ENCODE measurements around the gene NLRP3. TPM values are rescaled to one million over a fixed set of nuclear protein-coding genes. Genes with fewer than 3 reads are reported as not detected.

The NLRP3 gene
- total and polyA plus RNA-seq, 2 of the 13 experiments (the other 11 are each of a cell fraction or from before 2014, with no cell fraction given) = not detected

DNA sequence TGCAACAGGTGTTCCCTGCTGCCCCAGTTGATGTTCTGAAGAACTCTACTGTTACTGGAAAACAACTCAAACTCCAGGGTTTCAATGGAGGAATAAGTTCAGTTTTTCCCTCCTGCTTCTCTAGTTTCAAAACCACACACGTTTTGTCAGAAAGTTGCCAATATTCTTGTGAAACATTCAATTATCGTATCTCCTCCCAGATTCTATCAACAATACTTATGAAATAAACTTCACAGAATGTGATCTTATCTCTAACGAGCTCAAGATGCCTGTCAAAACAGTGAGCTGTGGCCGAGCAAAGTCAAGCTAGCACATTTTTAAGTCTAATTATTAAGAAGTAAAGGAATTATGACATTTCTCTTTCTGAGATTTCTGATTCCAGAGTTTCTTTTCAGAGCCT is 37.3 kb downstream of the NLRP3 start (continued):
- TF ChIP-seq, protein P1, sequence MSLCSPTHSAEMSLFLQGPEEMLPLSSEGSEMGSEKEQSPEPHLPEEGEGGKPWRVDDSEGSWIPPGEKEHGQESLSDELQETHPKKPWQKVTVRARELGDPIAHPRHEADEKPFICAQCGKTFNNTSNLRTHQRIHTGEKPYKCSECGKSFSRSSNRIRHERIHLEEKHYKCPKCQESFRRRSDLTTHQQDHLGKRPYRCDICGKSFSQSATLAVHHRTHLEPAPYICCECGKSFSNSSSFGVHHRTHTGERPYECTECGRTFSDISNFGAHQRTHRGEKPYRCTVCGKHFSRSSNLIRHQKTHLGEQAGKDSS (CRISPR knock-in tag; IDR thresholded peaks at IDR 0.05; ENCODE audit: borderline replicate concordance, low read depth) = no peak
- TF ChIP-seq ZNF552 (CRISPR knock-in tag; IDR thresholded peaks at IDR 0.05; ENCODE audit: borderline replicate concordance) = no peak

DNA sequence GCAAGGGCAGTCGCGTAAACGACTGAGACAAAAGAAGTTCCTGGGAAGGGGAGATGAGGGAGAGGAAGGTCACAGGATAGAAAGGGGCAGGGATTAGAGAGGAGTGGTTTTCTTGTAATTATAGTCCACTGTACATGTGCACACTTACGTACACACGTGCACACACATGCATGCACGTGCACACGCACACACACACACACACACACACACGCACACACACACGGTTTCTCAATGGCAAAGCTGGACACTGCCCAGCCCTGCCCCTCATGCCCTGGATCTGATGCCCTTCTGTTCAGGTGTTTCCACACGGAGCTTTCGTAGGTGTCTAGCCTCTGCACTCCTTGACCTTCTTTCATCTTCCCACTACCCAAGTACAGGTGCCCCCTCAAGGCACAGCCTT is 38.0 kb downstream of the NLRP3 start:
- H3K4me1 ChIP-seq (ENCODE audit: insufficient read depth, low read length) = no peaks in the 10 kb centered on the region
- H3K79me2 ChIP-seq (ENCODE audit: insufficient read depth, low read length) = no peaks in the 10 kb centered on the region
- DNase-seq (ENCODE audit: low spot score) = no peak
- no peak overlapping the region for H3K4me2 ChIP-seq (ENCODE audit: low read depth, low read length)
- TF ChIP-seq, protein P2, sequence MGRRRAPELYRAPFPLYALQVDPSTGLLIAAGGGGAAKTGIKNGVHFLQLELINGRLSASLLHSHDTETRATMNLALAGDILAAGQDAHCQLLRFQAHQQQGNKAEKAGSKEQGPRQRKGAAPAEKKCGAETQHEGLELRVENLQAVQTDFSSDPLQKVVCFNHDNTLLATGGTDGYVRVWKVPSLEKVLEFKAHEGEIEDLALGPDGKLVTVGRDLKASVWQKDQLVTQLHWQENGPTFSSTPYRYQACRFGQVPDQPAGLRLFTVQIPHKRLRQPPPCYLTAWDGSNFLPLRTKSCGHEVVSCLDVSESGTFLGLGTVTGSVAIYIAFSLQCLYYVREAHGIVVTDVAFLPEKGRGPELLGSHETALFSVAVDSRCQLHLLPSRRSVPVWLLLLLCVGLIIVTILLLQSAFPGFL (CRISPR knock-in tag; IDR thresholded peaks at IDR 0.05) = no peak
- TF ChIP-seq, protein P3, sequence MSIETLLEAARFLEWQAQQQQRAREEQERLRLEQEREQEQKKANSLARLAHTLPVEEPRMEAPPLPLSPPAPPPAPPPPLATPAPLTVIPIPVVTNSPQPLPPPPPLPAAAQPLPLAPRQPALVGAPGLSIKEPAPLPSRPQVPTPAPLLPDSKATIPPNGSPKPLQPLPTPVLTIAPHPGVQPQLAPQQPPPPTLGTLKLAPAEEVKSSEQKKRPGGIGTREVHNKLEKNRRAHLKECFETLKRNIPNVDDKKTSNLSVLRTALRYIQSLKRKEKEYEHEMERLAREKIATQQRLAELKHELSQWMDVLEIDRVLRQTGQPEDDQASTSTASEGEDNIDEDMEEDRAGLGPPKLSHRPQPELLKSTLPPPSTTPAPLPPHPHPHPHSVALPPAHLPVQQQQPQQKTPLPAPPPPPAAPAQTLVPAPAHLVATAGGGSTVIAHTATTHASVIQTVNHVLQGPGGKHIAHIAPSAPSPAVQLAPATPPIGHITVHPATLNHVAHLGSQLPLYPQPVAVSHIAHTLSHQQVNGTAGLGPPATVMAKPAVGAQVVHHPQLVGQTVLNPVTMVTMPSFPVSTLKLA (IDR thresholded peaks at IDR 0.05) = peak; percentile 99
- TF ChIP-seq ZNF670 (CRISPR knock-in tag; IDR thresholded peaks at IDR 0.05; ENCODE audit: borderline replicate concordance) = no peak
- no peak overlapping the region for H2AFZ ChIP-seq (ENCODE audit: low read length)
- intact Hi-C loops (cut with micrococcal nuclease; ENCODE audit: unreplicated experiment) (no loop called here), in situ Hi-C loops (cut with HindIII; ENCODE audit: extremely low pct_ligation_motif_present, low pct_unique_long_range_greater_than_20kb) (no loop called here)
- no peak overlapping the region for H3K27ac ChIP-seq (ENCODE audit: extremely low read length, insufficient read depth, low read length)
- H3K27me3 ChIP-seq (ENCODE audit: control insufficient read depth in 1 of 2, insufficient read depth in 2 of 2, low read length in 2 of 2) = peaks cover 0 to 36% of the 10 kb centered on the region in 2 experiments; a peak in 2 of 5 replicates
- H3K36me3 ChIP-seq (replicated peaks in 1 of 2; ENCODE audit: control insufficient read depth in 1 of 2, insufficient read depth in 2 of 2, low read length in 2 of 2) = no peaks in the 10 kb centered on the region
- no peaks in the 10 kb centered on the region for H4K20me1 ChIP-seq (ENCODE audit: insufficient read depth, low read length)
- no peak for ATAC-seq
- CTCF ChIA-PET (ENCODE audit: low intra/inter-chr PET ratio, low total read pairs) = no interaction called here
- H3K9ac ChIP-seq (ENCODE audit: insufficient read depth, low read depth, low read length) = no peak overlapping the region
- 28% methylated on average over 7 of the region's 11 CpGs for WGBS (ENCODE audit: low lambda C conversion rate)
- no peaks in the 10 kb centered on the region for H3K9me3 ChIP-seq (ENCODE audit: low read length)
- H3K4me3 ChIP-seq (replicated peaks in 1 of 3; ENCODE audit: insufficient read depth in 1 of 3, low read depth in 2 of 3, low read length in 3 of 3) = no peak overlapping the region
- BruUV-seq (replicated peaks) = no TSS peak
- POLR2A ChIA-PET = no interaction called here
- no peak for FAIRE-seq

All from HepG2 (cell line).